H1 (cell line): ENCODE results near the gene TP53I3. TPM values are rescaled to one million over a fixed set of nuclear protein-coding genes. Genes with fewer than 3 reads are reported as not detected.

Experiments
- ASH2L ChIP-seq: fragments of 200-600, 300-600 bp; sonication (generic); IDR thresholded peaks from one replicate; pipeline ENCODE4 v1.7.1; 2017; ENCODE audit warnings: low read length
- MAX ChIP-seq: IDR thresholded peaks from 2 replicates; pipeline ENCODE4 v1.6.1; 2012; ENCODE audit warnings: inconsistent platforms
- RXRA ChIP-seq: IDR thresholded peaks from 2 replicates; pipeline ENCODE4 v1.6.1; 2011; ENCODE audit warnings: low read depth, mild to moderate bottlenecking, low read length, moderate library complexity; ENCODE audit not compliant: insufficient read depth
- polyA plus RNA-seq, 7 experiments: library from polyadenylated mRNA; depleted of rRNA in 3 of 7; stranded (reverse) in 5 of 7; unstranded in 2 of 7; fragments of >200 nt in 5 of 7; fragments of 200-250 nt in 2 of 7; gene quantifications; 1 replicate in 5 of 7; 2 replicates in 1 of 7; 4 replicates in 1 of 7; pipeline versions ENCODE4 v1.2.1 to v1.2.3, GENCODE V29; 2011 to 2013; ENCODE audit warnings: missing spikeins in 2 of 7, mixed read lengths in 2 of 7
- total RNA-seq: library from RNA; stranded (reverse); fragmentation: NEBNext Ultra II Directional; extraction: Animal tissue kit (Norgen Biotek cat#: 25700); gene quantifications from 2 replicates; pipeline ENCODE4 v1.2.1, GENCODE V29; 2021

TP53I3 gene
- total and polyA plus RNA-seq, 2 of the 8 experiments (the other 6 are each of a cell fraction or from before 2014, with no cell fraction given), result 29.4 to 34.5 TPM

GRCh38 chr2:24072259-24072658 is 12.4 kb downstream of the TP53I3 start (continued):
- no peak for TF ChIP-seq RXRA
- no peak for TF ChIP-seq MAX
- TF ChIP-seq ASH2L, result no peak
